Thoracic aorta (tissue), 2 donors: Measurements from ENCODE around the gene ACY1. TPM values are rescaled to one million over a fixed set of nuclear protein-coding genes. Genes with fewer than 3 reads are reported as not detected.

ENCODE experiments used
- ATAC-seq: fragments of 150-250 bp; one replicate; pipeline ENCODE4 v1.8.0; 2017; ENCODE audit warnings: low read depth; ENCODE audit not compliant: insufficient number of reproducible peaks, low FRiP score
- DNase-seq: peaks from one replicate; pipeline ENCODE4 v3.0.0-alpha.2; 2020; ENCODE audit warnings: low spot score
- H3K27ac ChIP-seq, 2 donors: fragments of 200-600 bp; sonication (generic); 1 replicate in 1 of 2; 2 replicates in 1 of 2; pipeline ENCODE4 v1.5.1; 2016; ENCODE audit warnings: mild to moderate bottlenecking in 2 of 2, moderate library complexity in 2 of 2
- H3K27me3 ChIP-seq: fragments of 200-600 bp; sonication (generic); replicated peaks from 2 replicates; pipeline ENCODE4 v1.6.0; 2016; ENCODE audit warnings: mild to moderate bottlenecking; ENCODE audit not compliant: insufficient read depth
- H3K36me3 ChIP-seq: fragments of 200-600 bp; sonication (generic); one replicate; pipeline ENCODE4 v1.5.1; 2016
- H3K4me1 ChIP-seq, 2 donors: fragments of 200-600 bp; sonication (generic); 1 replicate in 1 of 2; 2 replicates in 1 of 2; pipeline versions ENCODE4 v1.5.1 to v1.6.0; 2016; ENCODE audit warnings: low read depth in 2 of 2, mild to moderate bottlenecking in 1 of 2; ENCODE audit not compliant: control insufficient read depth in 1 of 2
- H3K4me3 ChIP-seq: fragments of 200-600 bp; sonication (generic); 2 replicates; pipeline ENCODE4 v1.5.1; 2016; ENCODE audit warnings: mild to moderate bottlenecking
- H3K9me3 ChIP-seq: fragments of 200-600 bp; sonication (generic); 2 replicates; pipeline ENCODE4 v1.5.1; 2016
- total RNA-seq, 2 donors: library from RNA; depleted of rRNA; stranded (reverse); fragments of >200 nt; gene quantifications; one replicate each; pipeline versions ENCODE4 v1.1.0 to v1.2.3, GENCODE V29; 2016
- TF ChIP-seq, protein P1 (sequence below): fragments of 200-600 bp; sonication (generic); IDR thresholded peaks from one replicate; pipeline ENCODE4 v1.5.1; 2019; ENCODE audit warnings: antibody characterized with exemption

ACY1 gene
- total RNA-seq, 2 donors from 2014 or later = 6.1 to 12.3 TPM

DNA sequence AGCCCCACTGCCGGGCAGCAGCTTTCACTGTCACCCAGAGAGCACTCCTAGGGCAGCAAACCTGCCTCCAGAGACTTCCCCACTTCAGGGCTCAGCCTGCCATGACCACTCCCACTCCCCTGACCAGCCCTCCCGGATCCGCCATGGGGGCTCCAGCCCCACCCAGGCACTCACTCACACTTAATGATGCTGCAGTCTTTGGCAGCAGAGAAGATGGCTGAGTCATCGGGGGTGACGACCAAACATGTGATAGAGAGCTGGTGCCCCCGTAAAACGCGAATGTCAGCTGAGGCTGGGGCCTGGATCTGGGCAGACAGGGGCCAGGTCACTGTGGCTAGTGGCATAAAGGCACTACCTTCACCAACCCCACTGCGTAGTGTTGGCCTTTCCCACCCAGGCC, 46.3 kb upstream of the ACY1 start:
- no peak for ATAC-seq
- H3K27me3 ChIP-seq = no peaks in the 10 kb centered on the region
- no peaks in the 10 kb centered on the region for H3K9me3 ChIP-seq
- no peak for DNase-seq
- peaks cover 39% of the 10 kb centered on the region for H3K36me3 ChIP-seq
- H3K4me3 ChIP-seq = no peak overlapping the region
- TF ChIP-seq, protein P1, sequence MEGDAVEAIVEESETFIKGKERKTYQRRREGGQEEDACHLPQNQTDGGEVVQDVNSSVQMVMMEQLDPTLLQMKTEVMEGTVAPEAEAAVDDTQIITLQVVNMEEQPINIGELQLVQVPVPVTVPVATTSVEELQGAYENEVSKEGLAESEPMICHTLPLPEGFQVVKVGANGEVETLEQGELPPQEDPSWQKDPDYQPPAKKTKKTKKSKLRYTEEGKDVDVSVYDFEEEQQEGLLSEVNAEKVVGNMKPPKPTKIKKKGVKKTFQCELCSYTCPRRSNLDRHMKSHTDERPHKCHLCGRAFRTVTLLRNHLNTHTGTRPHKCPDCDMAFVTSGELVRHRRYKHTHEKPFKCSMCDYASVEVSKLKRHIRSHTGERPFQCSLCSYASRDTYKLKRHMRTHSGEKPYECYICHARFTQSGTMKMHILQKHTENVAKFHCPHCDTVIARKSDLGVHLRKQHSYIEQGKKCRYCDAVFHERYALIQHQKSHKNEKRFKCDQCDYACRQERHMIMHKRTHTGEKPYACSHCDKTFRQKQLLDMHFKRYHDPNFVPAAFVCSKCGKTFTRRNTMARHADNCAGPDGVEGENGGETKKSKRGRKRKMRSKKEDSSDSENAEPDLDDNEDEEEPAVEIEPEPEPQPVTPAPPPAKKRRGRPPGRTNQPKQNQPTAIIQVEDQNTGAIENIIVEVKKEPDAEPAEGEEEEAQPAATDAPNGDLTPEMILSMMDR = no peak
- no peak overlapping the region for H3K27ac ChIP-seq
- H3K4me1 ChIP-seq = peaks cover 5 to 14% of the 10 kb centered on the region in 2 donors

DNA sequence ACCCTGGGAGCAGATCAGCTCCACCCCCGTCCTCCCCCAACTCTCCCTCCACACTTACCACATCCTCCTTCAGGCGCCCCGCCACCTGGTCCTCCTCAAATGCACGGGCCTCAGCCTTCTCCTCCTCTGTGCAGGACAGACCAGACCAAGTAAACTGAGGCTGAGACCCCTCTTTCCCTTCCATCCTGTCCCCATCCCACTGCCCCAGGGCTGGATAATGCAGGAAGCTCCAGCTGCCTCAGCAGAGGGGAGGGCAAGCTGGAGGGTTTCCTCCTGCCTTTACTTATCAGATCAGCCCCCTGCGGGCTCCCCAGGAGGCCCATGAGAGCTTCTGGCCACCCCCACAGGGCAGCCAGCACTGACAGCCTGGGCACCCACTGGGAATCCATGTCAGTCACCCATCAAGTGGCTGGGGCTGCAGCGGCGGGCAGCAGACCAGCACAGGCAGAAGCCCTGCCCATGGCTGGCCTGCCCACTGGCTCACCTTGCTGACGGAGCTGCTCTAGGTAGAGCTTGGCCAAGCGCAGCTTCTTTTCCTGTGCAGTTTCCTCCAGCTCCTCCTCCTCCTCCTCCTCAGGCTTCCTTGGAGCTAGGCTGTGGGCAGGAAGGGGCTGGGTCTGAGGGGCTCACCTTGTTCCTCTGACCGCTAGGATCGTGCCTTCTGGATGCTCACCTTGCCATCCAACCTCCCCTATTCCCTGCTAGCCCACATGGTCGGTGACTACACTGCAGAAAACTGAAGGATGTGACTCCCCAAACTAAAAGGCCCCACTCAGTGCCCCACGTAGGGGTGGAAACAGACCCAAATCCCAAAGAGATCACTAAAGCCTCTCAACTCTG, 45.5 kb upstream of the ACY1 start:
- Histone ChIP-seq H3K36me3 (peaks cover 36% of the 10 kb centered on the region), H3K4me1 (peaks cover 10 to 21% of the 10 kb centered on the region in 2 donors), H3K27me3 (no peaks in the 10 kb centered on the region), H3K9me3 (no peaks in the 10 kb centered on the region), H3K27ac (no peak overlapping the region), H3K4me3 (no peak overlapping the region)
- no peak for ATAC-seq
- TF ChIP-seq, protein P1 = no peak
- no peak for DNase-seq

GRCh38 chr3:51938780-51939425, 44.4 kb upstream of the ACY1 start:
- TF ChIP-seq, protein P1 = no peak
- peaks cover 29% of the 10 kb centered on the region for H3K36me3 ChIP-seq
- no peak for DNase-seq

DNA sequence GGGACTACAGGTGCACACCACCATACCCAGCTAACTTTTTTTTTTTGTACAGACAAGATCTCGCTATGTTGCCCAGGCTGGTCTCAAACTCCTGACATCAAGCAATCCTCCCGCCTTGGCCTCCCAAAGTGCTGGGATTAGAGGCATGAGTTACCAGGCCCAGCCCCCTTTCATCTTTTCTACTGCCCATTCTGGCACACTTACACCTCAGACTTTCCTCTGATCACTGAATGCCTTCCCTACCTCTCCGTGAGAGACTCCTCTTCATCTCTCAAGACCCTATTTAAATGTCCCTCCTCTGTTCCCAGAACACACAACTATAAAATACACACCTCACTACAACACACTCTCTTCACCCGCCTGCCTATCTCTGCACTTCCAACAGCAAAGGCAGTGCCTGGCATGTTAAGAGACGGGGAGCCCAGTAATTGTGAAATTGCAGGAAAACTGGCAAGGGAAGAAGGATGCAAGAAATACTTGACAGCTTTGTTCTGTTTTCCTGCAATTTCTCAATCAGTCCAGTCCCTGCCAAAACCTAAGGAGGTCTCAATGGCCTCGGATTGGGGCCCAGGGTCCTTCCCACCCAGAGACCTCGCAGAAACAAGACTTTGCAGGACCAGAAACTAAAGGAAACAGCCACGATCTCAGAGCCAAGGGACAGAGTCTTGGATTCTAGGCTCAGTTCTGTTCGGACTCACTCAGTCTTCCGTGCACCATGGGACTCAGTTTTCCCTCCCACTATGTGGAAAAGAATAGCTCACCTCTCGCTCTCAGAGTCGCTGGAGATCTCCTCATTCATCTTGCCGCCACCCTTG, 42.5 kb upstream of the ACY1 start:
- Histone ChIP-seq H3K27ac (peak overlapping the region in 1 of 2 donors; percentile 67), H3K27me3 (no peaks in the 10 kb centered on the region), H3K36me3 (peaks cover 13% of the 10 kb centered on the region), H3K4me3 (peak overlapping the region; percentile 86), H3K9me3 (no peaks in the 10 kb centered on the region), H3K4me1 (peaks cover 12 to 27% of the 10 kb centered on the region in 2 donors)
- TF ChIP-seq, protein P1 = no peak
- ATAC-seq (peak; percentile 1), DNase-seq (no peak)

More at GRCh38 chr3:51938780-51939425, 44.4 kb upstream of the ACY1 start:
- H3K27ac ChIP-seq = no peak overlapping the region
- H3K9me3 ChIP-seq = no peaks in the 10 kb centered on the region
- H3K4me3 ChIP-seq = no peak overlapping the region
- no peak for ATAC-seq
- peaks cover 12 to 27% of the 10 kb centered on the region in 2 donors for H3K4me1 ChIP-seq
- H3K27me3 ChIP-seq = no peaks in the 10 kb centered on the region

DNA sequence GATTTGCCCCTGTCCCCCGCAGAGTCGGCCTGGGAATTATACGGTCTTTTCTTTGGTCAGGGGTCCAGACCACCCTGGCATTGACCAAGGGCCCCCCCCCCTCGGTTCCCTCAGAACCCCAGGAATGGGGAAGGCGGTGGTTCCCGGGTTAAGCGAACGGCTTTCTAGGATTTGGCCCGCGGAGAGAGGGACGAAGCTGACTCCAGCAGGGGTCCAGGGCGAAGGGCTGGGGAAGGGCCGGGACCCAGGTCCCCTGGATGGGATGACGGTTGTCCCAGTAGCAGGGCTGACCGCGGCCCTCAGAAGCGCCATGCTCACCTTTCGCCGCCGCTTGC, 41.9 kb upstream of the ACY1 start:
- peaks cover 7% of the 10 kb centered on the region for H3K36me3 ChIP-seq
- H3K27ac ChIP-seq = peak overlapping the region; percentile 47 to 67
- H3K9me3 ChIP-seq = no peaks in the 10 kb centered on the region
- H3K27me3 ChIP-seq = no peaks in the 10 kb centered on the region
- DNase-seq (no peak), ATAC-seq (peak; percentile 0)
- TF ChIP-seq, protein P1 = no peak
- H3K4me1 ChIP-seq = peaks cover 12 to 27% of the 10 kb centered on the region in 2 donors
- H3K4me3 ChIP-seq = peak overlapping the region; percentile 86
